Stimulated activated CD8-positive, alpha-beta memory T cell treated with anti-CD3 and anti-CD28 coated beads, Interleukin-12 subunit alpha, Interleukin-12 subunit beta, amount 100 ng/mL, for 24 hours (primary cell): ENCODE results near the gene FLT4.
A peak's percentile ranks its signal among the peaks of the same experiment; 100 is the strongest.
"Not testable (repeated sequence)": the region's sequence is repeated elsewhere in the genome, so short reads cannot be mapped to it uniquely, and the experiment has no call there.

Experiments used
- DNase-seq: peaks from one replicate; pipeline ENCODE4 v3.0.0-alpha.2; 2020; ENCODE audit errors: extremely low read depth

Gene FLT4

DNA sequence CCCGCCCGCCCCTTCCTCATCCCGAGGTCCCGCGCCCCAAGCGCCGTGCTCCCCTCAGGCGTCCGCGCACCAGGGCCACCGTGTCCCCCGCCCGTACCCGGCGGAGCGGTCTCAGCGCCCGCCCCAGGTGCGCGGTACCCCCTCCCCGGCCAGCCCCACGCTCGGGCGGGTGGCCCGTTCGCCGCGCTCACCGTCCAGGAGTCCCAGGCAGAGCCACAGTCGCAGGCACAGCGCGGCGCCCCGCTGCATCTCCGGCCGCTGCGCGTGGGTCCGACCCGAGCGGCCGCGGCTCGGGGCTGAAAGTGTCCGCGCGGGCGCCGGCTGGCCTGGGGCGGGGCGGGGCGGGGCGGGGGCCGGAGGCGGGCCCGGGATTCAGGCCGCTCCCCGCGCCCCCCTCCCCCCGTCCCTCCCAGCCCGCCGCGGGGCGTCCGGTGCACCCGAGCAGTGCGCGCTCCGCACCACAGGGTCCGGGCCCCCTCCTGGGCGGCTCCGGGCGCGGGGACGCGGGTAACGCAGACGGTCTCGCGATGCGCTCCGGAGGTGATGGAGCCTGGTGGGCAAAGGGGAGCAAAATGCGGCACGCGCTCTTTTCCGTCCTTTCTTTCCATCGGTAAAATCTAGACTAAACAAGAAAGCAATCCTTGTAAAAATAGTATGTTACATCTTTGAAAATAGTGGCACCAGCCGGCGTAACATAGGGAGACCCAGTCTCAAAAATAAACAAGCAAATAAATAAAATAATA is at the start of gene FLT4:
TSS of gene FLT4 (minus strand) at position 304 of the 743 bp plus-strand sequence. CDS start at position 249, 55 bp downstream.
- no peak for DNase-seq

GRCh38 chr5:180699042-180699441 is 49.6 kb upstream of the FLT4 start:
- DNase-seq: no peak

- DNase-seq: no peak
Observed at GRCh38 chr5:180696116-180696515, 46.7 kb upstream of the FLT4 start.

GRCh38 chr5:180692429-180692828 is 43.0 kb upstream of the FLT4 start:
- DNase-seq: no peak

- no peak for DNase-seq
Observed at GRCh38 chr5:180691046-180691445, 41.6 kb upstream of the FLT4 start.

DNA sequence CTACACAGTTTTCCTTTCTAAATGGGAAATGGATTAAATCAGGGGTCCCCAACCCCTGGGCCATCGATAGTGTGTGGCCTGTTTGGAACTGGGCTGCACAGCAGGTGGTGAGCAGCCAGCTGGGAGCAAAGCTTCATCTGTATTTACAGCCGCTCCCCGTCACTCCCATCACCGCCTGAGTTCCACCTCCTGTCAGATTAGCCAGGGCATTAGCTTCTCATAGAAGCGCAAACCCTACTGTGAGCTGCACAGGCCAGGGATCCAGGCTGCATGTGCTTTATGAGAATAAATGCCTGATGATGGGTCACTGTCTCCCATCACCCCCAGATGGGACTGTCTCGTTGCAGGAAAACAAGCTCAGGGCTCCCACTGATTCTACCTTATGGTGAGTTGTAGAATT is 41.2 kb upstream of the FLT4 start:
- no peak for DNase-seq

DNA sequence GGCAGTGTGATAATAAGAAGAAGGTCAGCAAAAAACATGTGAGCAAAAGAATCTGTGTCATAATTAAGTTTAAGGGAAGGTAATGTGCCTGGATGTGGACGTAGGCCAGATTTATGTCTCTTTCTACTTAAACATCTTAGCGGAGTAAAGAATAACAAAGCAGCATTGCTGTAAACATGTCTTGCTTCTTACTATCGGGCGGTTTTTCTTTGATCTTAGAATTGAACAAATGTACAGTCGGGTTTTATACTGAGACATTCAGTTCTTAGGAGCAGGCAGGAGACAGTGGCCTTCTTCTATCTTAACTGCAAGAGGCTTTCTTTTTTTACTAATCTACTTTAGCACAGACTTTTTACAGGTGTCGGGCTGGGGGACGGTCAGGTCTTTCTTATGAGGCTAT is 40.4 kb upstream of the FLT4 start:
- DNase-seq: no peak

DNA sequence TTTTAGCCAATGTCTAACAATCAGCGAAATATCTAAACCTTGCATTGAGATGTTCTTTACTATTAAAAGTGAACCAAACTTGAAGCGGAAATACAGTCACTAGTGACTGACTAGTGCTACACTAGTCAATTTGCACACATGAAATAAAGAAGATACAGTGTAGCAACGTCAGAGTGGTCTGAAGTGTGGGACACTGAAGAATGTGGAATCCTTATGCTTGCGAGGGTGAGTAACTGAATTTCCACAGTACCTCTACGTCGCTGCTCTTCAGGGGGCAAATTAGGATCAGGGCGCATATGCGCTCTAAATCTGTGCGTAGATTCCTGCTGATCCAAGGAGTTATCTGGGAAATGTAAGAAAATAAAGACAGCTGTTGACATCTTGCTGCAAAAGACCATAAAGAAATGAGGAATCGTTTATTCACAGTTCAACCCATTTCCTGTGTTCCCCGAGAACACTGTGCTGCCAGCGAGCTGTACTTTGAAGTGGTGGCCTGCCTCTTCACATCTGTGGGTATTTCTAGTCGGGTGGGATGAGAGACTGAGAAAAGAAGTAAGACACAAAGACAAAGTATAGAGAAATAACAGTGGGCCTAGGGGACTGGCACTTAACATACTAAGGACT is 39.8 kb upstream of the FLT4 start:
- DNase-seq: peak; percentile 5

DNA sequence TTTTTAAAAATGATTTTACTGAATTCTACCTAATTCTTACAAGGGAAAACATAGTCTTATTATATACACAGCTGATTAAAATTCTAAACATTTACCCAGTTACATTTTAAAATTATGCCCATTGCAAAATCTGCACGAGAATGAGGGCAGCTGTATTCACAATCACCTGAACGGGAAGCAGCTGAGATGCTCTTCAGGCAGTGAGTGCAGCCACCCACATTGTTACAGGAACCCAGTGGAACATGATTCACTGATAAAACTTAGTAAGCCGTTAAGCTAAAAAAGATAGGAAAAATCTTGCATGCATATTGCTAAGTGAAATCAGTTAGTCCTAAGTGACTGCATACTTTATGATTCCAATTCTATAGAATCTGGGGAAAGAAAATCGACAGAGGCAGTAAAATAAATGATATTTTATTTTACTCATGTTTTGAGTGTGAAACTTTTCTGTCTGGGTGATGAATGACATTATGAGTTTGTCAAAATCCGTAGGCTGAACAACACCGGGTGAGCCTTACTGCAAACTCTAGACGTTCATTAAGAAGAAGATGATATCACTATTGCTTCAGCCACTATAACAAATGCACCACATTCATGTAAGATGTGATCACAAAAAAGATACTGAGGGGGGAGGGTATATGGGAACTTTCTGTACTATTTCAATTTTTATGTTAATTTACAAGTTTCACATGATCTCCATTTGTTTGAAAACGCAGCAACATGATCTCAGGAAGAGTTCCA is 39.1 kb upstream of the FLT4 start:
- no peak for DNase-seq

DNA sequence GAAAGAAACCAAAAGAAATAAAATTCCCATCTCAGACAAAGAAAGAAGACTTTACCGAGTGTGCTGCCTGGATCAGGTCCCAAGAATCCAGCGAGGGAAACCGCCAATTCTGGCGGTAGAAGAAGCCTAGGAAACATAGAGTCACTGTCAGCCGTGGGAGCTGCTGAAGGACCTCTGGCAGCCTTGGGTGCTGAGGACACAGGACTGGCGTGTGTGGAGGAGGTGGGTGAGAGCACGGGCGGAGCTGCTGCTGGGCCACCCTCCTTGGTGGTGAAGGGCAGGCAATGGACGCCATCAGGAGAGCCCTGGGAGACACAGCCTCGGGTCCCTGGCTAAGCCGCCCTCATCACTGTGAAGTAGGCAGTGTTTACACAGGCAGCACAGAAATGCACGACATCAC is 37.4 kb upstream of the FLT4 start:
- not testable (repeated sequence) for DNase-seq

DNA sequence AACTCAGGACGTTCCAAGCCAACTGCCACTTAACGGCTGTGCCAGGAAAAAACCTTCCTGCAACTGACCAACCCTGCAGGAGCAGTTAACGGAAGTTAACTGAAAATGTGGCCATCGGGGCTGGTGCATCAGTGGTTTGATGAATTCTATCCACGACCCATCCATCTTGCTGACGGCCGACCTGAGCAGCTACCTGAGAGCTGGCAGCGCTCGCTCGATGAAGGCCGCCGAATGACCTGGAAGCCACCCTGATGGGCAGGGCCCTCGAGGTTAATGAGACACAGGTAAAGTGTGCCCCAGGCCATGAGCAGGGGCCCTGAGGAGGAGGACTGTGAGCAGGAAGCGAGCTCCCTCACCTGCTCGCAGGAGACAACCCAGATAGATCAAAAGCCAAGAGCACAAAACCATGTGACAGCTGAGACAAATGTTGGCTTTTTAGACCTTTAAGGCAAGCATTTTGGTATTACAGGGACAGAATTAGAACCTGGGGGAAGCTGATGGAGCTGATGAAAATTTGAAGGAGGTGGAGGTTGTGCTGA is 35.3 kb upstream of the FLT4 start:
- DNase-seq: no peak

GRCh38 chr5:180683220-180683922 is 34.0 kb upstream of the FLT4 start:
- no peak for DNase-seq

DNA sequence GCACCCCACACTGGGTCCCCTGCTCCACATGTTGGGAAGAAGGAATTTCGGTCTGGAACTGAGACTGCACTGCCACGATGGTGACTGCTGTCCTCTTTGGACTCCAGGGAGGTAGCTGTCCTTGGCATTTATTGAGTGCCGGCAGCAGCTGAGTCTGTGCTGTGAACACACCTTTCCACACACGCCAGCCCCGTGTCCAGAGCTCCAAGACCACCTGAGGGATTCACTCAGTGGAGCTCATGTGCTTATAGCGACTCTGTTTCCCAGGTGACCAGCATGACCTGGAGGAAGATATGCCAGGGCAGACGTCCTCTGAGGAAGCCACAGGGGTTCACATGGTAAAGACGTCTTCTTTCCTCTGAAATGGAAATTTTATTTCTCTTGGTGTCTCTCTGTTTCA is 33.2 kb upstream of the FLT4 start:
- DNase-seq: no peak

GRCh38 chr5:180682008-180682407 is 32.6 kb upstream of the FLT4 start:
- not testable (repeated sequence) for DNase-seq

DNA sequence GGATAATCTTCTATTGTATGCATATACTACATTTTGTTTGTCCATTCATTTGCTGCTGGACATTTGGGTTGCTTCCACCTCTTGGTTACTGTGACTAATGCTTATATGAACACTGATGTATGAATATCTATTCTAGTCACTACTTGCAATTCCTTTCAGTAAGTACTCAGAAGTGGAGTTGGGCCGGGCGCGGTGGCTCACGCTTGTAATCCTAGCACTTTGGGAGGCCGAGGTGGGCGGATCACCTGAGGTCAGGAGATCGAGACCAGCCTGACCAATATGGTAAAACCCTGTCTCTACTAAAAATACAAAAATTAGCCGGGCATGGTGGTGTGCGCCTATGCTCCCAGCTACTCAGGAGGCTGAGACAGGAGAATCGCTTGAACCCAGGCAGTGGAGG is 28.9 kb upstream of the FLT4 start:
- DNase-seq: not testable (repeated sequence)

DNA sequence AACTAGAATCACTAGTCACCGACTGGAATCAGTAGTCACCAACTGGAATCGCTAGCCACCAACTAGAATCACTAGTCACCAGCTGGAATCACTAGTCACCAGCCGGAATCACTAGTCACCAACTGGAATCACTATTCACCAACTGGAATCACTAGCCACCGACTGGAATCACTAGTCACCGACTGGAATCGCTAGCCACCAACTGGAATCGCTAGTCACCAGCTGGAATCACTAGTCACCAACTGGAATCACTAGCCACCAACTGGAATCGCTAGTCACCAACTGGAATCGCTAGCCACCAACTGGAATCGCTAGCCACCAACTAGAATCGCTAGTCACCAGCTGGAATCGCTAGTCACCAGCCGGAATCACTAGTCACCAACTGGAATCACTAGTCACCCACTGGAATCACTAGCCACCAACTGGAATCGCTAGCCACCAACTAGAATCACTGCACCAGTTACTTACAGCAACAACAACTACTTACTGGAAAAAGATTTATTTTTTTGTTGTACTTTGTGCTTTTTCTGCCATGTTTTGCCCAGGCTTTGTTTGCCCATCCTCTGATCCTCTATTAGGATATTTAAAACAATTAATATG is 25.7 kb upstream of the FLT4 start:
- DNase-seq: no peak

DNA sequence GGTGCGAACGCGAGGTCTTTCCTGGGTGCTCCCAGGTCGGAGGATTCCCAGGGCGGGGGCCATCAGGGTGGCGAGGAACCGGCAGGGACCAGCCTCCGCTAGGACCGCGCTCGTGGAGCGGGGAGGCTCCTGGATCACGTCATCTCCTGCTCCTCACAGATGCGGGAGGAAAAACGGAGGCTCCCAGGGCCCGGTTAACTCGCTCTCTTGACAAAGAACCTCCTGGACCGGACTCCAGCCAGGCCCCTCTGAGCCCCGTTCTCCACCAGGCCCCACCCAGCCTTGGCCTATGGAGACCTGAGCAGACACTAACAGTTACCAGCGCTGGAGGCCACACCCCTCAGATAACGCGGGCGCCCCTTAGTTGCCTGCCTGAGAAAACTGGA is 24.7 kb upstream of the FLT4 start:
- DNase-seq: not testable (repeated sequence)

GRCh38 chr5:180673371-180674089 is 24.1 kb upstream of the FLT4 start:
- no peak for DNase-seq

- not testable (repeated sequence) for DNase-seq
Observed at GRCh38 chr5:180671958-180672524, 22.6 kb upstream of the FLT4 start.

GRCh38 chr5:180670586-180671359 is 21.4 kb upstream of the FLT4 start:
- DNase-seq: no peak
